NT2/D1 (cell line): Measurements from ENCODE around the gene CCT3.

ENCODE experiments used
- DNase-seq: peaks from one replicate; pipeline ENCODE4 v3.0.0-alpha.2; 2011; ENCODE audit warnings: low read depth, low spot score
- H3K27me3 ChIP-seq: 2 replicates; pipeline ENCODE4 v1.6.0; 2011; ENCODE audit warnings: mild to moderate bottlenecking; ENCODE audit not compliant: insufficient read length, insufficient read depth
- H3K36me3 ChIP-seq: 2 replicates; pipeline ENCODE4 v1.6.1; 2011; ENCODE audit warnings: mild to moderate bottlenecking, low read length, mixed read lengths; ENCODE audit not compliant: insufficient read depth, insufficient read length
- H3K4me1 ChIP-seq: 2 replicates; pipeline ENCODE4 v1.5.1; 2011; ENCODE audit not compliant: insufficient read depth, insufficient read length
- H3K4me3 ChIP-seq: 2 replicates; pipeline ENCODE4 v1.5.1; 2011; ENCODE audit warnings: low read depth; ENCODE audit not compliant: insufficient read length
- H3K9ac ChIP-seq: 2 replicates; pipeline ENCODE4 v1.6.0; 2011; ENCODE audit warnings: low read depth; ENCODE audit not compliant: insufficient read length
- H3K9me3 ChIP-seq: 2 replicates; pipeline ENCODE4 v1.5.1; 2011; ENCODE audit warnings: mild to moderate bottlenecking, low read length; ENCODE audit not compliant: insufficient read depth
- SUZ12 ChIP-seq: IDR thresholded peaks from 2 replicates; pipeline ENCODE4 v1.6.1; 2011; ENCODE audit not compliant: insufficient read length, insufficient read depth; ENCODE audit errors: extremely low read depth
- YY1 ChIP-seq: IDR thresholded peaks from 2 replicates; pipeline ENCODE4 v1.6.1; 2011; ENCODE audit not compliant: insufficient read length, insufficient read depth
- ZNF274 ChIP-seq: IDR thresholded peaks from 2 replicates; pipeline ENCODE4 v1.6.1; 2011; ENCODE audit warnings: mild to moderate bottlenecking, low read depth, low read length

CCT3 gene

GRCh38 chr1:156293895-156294294 is 44.2 kb downstream of the CCT3 start:
- Histone ChIP-seq H3K9ac (no peak overlapping the region), H3K4me1 (peaks cover 9% of the 10 kb centered on the region), H3K27me3 (no peaks in the 10 kb centered on the region), H3K9me3 (no peaks in the 10 kb centered on the region), H3K4me3 (no peak overlapping the region), H3K36me3 (peaks cover 41% of the 10 kb centered on the region)
- TF ChIP-seq ZNF274 (no peak), SUZ12 (no peak), YY1 (no peak)
- DNase-seq: no peak

GRCh38 chr1:156293098-156293434 is 45.0 kb downstream of the CCT3 start:
- TF ChIP-seq ZNF274 (no peak), SUZ12 (no peak), YY1 (no peak)
- no peaks in the 10 kb centered on the region for H3K9me3 ChIP-seq
- H3K4me3 ChIP-seq: no peak overlapping the region
- H3K4me1 ChIP-seq: peaks cover 9% of the 10 kb centered on the region
- H3K36me3 ChIP-seq: peaks cover 50% of the 10 kb centered on the region
- no peaks in the 10 kb centered on the region for H3K27me3 ChIP-seq
- DNase-seq: no peak
- no peak overlapping the region for H3K9ac ChIP-seq

GRCh38 chr1:156291226-156292061 is 46.6 kb downstream of the CCT3 start:
- H3K27me3 ChIP-seq: no peaks in the 10 kb centered on the region
- peaks cover 9% of the 10 kb centered on the region for H3K4me1 ChIP-seq
- no peaks in the 10 kb centered on the region for H3K9me3 ChIP-seq
- H3K36me3 ChIP-seq: peaks cover 61% of the 10 kb centered on the region
- TF ChIP-seq ZNF274 (no peak), SUZ12 (no peak), YY1 (no peak)
- peak overlapping the region; percentile 2 for H3K4me3 ChIP-seq
- DNase-seq: peak; percentile 63
- H3K9ac ChIP-seq: peak overlapping the region; percentile 58

- no peak overlapping the region for H3K4me3 ChIP-seq
- no peaks in the 10 kb centered on the region for H3K27me3 ChIP-seq
- no peaks in the 10 kb centered on the region for H3K9me3 ChIP-seq
- no peak for DNase-seq
- H3K4me1 ChIP-seq: peaks cover 9% of the 10 kb centered on the region
- no peak for TF ChIP-seq YY1
- TF ChIP-seq SUZ12: no peak
- TF ChIP-seq ZNF274: no peak
- no peak overlapping the region for H3K9ac ChIP-seq
- peaks cover 76% of the 10 kb centered on the region for H3K36me3 ChIP-seq
Measured at GRCh38 chr1:156289857-156290256, 48.2 kb downstream of the CCT3 start.

GRCh38 chr1:156286061-156286460 is 52.0 kb downstream of the CCT3 start:
- Histone ChIP-seq H3K9me3 (no peaks in the 10 kb centered on the region), H3K9ac (no peak overlapping the region), H3K4me3 (no peak overlapping the region), H3K4me1 (peaks cover 3% of the 10 kb centered on the region), H3K36me3 (peaks cover 66% of the 10 kb centered on the region), H3K27me3 (no peaks in the 10 kb centered on the region)
- TF ChIP-seq SUZ12 (no peak), ZNF274 (no peak), YY1 (no peak)
- no peak for DNase-seq

- no peaks in the 10 kb centered on the region for H3K9me3 ChIP-seq
- H3K27me3 ChIP-seq: no peaks in the 10 kb centered on the region
- no peak overlapping the region for H3K9ac ChIP-seq
- no peak for DNase-seq
- TF ChIP-seq SUZ12: no peak
- no peak for TF ChIP-seq YY1
- no peak for TF ChIP-seq ZNF274
- peaks cover 72% of the 10 kb centered on the region for H3K36me3 ChIP-seq
- H3K4me3 ChIP-seq: no peak overlapping the region
- peaks cover 4% of the 10 kb centered on the region for H3K4me1 ChIP-seq
Measured at GRCh38 chr1:156285437-156285836, 52.7 kb downstream of the CCT3 start.

- TF ChIP-seq SUZ12: no peak
- no peak for TF ChIP-seq YY1
- no peak for TF ChIP-seq ZNF274
- peaks cover 8% of the 10 kb centered on the region for H3K4me1 ChIP-seq
- H3K4me3 ChIP-seq: no peak overlapping the region
- DNase-seq: no peak
- no peak overlapping the region for H3K9ac ChIP-seq
- no peaks in the 10 kb centered on the region for H3K27me3 ChIP-seq
- no peaks in the 10 kb centered on the region for H3K9me3 ChIP-seq
- peaks cover 73% of the 10 kb centered on the region for H3K36me3 ChIP-seq
Measured at GRCh38 chr1:156284757-156285156, 53.3 kb downstream of the CCT3 start.

- Histone ChIP-seq H3K9ac (peak within 1 kb of the TSS; percentile 95), H3K36me3 (peaks cover 75% of the 10 kb centered on the region), H3K4me3 (peak within 1 kb of the TSS; percentile 80), H3K4me1 (peaks cover 8% of the 10 kb centered on the region), H3K9me3 (no peaks in the 10 kb centered on the region), H3K27me3 (no peaks in the 10 kb centered on the region)
- DNase-seq: no peak
- TF ChIP-seq YY1 (no peak), SUZ12 (no peak), ZNF274 (no peak)
Measured at GRCh38 chr1:156284112-156284511, 54.0 kb downstream of the CCT3 start, which contains the start of gene TMEM79. Gene TMEM79, plus strand, starts transcription at chr1:156284325. Its CDS starts 902 bp downstream, at chr1:156285227.
